Measurements from ENCODE around the gene GLYAT. TPM values are rescaled to one million over a fixed set of nuclear protein-coding genes. Genes with fewer than 3 reads are reported as not detected.

GLYAT gene
- total RNA-seq, 1 donor from 2014 or later = not detected

DNA sequence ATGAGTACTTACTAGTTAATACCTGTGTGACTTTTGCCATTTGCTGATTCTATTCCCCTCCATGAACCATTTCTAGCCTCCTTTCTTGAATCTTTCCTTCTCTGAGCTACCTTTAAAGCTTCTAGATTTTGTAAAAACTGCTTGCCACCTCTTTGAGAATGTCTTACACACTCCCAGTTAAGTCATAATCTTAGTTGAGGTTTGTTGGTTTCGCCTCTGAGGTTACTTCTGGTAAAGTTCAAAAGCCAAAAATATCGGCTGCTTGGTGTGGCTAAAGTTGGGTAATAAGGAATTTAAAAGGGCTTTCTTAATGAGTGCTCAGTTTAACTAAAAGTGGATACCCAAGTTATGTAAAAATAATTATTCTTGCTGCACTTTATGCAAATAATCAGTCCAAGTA is 10.4 kb upstream of the GLYAT start:
- Histone ChIP-seq H3K9me3 (peaks cover 0 to 4% of the 10 kb centered on the region in 2 donors), H3K27me3 (no peaks in the 10 kb centered on the region), H3K27ac (no peak overlapping the region), H3K4me3 (no peak overlapping the region), H3K4me1 (no peaks in the 10 kb centered on the region), H3K36me3 (no peaks in the 10 kb centered on the region)
- DNase-seq (ENCODE audit: low spot score in 2 of 2) = no peak
- intact Hi-C loops (cut with DNase I) = no loop called here
- TF ChIP-seq, protein P1, sequence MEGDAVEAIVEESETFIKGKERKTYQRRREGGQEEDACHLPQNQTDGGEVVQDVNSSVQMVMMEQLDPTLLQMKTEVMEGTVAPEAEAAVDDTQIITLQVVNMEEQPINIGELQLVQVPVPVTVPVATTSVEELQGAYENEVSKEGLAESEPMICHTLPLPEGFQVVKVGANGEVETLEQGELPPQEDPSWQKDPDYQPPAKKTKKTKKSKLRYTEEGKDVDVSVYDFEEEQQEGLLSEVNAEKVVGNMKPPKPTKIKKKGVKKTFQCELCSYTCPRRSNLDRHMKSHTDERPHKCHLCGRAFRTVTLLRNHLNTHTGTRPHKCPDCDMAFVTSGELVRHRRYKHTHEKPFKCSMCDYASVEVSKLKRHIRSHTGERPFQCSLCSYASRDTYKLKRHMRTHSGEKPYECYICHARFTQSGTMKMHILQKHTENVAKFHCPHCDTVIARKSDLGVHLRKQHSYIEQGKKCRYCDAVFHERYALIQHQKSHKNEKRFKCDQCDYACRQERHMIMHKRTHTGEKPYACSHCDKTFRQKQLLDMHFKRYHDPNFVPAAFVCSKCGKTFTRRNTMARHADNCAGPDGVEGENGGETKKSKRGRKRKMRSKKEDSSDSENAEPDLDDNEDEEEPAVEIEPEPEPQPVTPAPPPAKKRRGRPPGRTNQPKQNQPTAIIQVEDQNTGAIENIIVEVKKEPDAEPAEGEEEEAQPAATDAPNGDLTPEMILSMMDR (IDR thresholded peaks at IDR 0.05) = no peak

DNA sequence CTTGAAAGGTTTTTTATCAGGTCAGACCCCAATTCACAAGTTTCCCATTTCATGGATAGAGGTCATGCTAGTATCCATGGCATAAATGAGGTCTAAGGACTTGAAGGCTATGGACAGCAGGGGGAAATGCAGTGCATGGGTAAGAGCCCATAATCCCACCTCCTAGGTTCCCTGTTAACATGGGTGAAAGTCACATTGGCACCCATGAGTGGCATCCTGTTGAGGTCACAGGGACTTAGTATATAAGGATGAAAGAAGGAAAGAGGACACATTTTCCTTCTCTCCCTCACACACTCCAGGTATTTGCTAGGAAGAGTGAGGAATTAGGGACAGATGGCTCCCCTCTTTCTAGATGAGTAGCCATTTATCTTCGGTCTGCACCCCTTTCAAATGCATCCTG is 9.4 kb upstream of the GLYAT start:
- Histone ChIP-seq H3K36me3 (no peaks in the 10 kb centered on the region), H3K27me3 (no peaks in the 10 kb centered on the region), H3K4me3 (no peak overlapping the region), H3K4me1 (no peaks in the 10 kb centered on the region), H3K27ac (no peak overlapping the region), H3K9me3 (peaks cover 0 to 4% of the 10 kb centered on the region in 2 donors)
- intact Hi-C loops (cut with DNase I) = no loop called here
- DNase-seq (ENCODE audit: low spot score in 2 of 2) = no peak
- TF ChIP-seq, protein P1 (IDR thresholded peaks at IDR 0.05) = no peak

DNA sequence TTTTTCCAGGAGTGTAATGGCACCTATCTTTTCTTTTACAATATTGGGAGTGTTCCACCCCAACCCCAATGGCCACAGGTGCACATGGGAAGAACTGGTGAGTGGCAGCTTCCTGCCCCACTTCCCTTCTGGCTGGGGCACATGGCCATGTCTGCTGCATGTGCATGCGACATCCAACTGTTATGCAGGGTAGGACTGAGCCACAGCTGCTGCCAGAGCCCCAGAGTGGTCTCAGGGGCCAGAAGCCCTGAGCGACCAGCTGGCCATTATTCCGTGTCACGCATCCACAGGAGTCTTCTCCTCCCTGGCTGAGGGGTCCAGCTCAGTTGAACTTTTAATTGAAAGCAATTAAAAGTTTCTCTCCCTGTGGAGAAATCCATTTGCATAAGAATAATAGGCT is 8.7 kb upstream of the GLYAT start:
- TF ChIP-seq, protein P1 (IDR thresholded peaks at IDR 0.05) = no peak
- intact Hi-C loops (cut with DNase I) = no loop called here
- no peak for DNase-seq (ENCODE audit: low spot score in 2 of 2)
- H3K27ac ChIP-seq = no peak overlapping the region
- no peaks in the 10 kb centered on the region for H3K36me3 ChIP-seq
- H3K4me1 ChIP-seq = no peaks in the 10 kb centered on the region
- no peak overlapping the region for H3K4me3 ChIP-seq
- H3K9me3 ChIP-seq = peaks cover 0 to 4% of the 10 kb centered on the region in 2 donors
- no peaks in the 10 kb centered on the region for H3K27me3 ChIP-seq

DNA sequence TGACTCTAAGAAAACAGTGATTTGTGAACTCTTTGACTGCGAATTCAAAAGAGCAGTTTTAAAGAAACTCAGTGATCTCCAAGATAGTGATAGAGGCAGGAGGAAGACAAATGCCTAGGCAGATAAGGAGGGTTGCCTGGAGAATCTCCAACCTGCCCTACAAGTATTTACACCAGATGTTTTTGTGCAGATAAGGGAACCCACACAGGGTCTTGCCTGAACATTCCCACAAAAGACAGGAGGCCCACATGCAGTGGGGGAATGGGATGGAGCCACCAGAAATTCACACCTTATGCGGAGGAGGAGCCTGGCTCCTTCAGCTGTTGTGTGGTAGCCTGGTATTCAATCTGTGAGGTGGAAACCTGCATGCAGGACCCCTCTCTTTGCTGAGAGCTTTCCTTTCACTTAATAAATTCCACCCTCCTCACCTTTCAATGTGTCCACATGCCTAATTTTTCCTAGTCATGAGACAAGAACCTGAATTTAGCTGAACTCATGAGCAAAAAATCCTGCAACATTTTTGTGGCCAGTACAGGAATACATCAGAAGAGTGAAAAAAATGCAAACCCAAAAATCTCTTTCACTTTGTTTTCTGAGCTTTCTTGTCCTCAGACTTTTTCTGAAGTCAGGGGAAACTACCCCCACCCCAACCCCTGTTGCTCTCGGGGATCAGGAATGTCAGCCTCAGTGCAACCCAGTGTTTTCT is 8.1 kb upstream of the GLYAT start:
- intact Hi-C loops (cut with DNase I) = no loop called here
- TF ChIP-seq, protein P1 (IDR thresholded peaks at IDR 0.05) = no peak
- no peak overlapping the region for H3K4me3 ChIP-seq

DNA sequence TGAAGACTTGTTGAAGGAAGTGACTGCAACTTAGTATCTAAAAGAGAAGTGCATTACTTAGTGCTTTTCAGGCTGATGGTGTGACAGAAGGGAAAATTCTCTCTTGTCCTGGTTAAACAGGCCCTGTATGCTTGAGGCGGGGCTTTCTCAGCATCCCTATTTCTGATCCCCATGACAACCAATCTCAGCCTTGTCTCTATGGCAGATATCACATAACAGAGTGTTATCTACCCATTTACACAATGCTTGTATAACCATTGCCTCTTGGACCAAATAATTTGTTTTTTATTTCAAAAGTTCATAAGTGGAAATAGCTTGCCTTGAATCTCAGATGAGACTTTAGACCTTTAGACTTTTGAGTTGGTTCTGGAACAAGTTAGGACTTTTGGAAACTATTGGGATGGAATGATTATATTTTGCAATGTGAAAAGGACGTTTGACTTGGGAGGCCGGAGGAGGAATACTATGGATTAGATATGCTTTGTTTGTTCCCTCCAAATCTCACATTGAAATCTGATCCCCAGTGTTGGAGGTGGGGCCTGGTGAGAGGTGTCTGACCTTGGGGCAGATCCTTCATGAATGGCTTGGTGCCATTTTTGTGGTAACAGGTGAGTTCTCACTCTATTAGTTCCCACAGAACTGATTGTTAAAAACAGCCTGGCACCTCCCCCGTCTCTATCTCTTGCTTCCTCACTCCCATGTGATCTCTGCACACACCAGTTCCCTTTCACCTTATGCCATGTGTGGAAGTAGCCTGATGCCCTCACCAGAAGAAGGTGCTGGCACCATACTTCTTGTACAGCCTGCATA is 3.1 kb upstream of the GLYAT start:
- DNase-seq (ENCODE audit: low spot score in 2 of 2) = no peak
- intact Hi-C loops (cut with DNase I) = no loop called here
- Histone ChIP-seq H3K36me3 (no peaks in the 10 kb centered on the region), H3K27me3 (no peaks in the 10 kb centered on the region), H3K27ac (no peak overlapping the region), H3K4me1 (no peaks in the 10 kb centered on the region), H3K4me3 (no peak overlapping the region), H3K9me3 (no peaks in the 10 kb centered on the region)
- TF ChIP-seq, protein P1 (IDR thresholded peaks at IDR 0.05) = no peak

More for the DNA sequence above, 8.1 kb upstream of the GLYAT start:
- Histone ChIP-seq H3K9me3 (peaks cover 0 to 4% of the 10 kb centered on the region in 2 donors), H3K27ac (no peak overlapping the region), H3K27me3 (no peaks in the 10 kb centered on the region), H3K36me3 (no peaks in the 10 kb centered on the region), H3K4me1 (no peaks in the 10 kb centered on the region)
- DNase-seq (ENCODE audit: low spot score in 2 of 2) = no peak
